Transverse colon (tissue), 4 donors: ENCODE results near the gene ARL8A. TPM values are rescaled to one million over a fixed set of nuclear protein-coding genes. Genes with fewer than 3 reads are reported as not detected.
A peak's percentile ranks its signal among the peaks of the same experiment; 100 is the strongest.

Experiments used
- DNase-seq: peaks from one replicate; pipeline ENCODE4 v3.0.0-alpha.2; 2019
- H3K27ac ChIP-seq, 4 donors: fragments of 200-600 bp; sonication (generic); 2 replicates each; pipeline ENCODE4 v1.5.1; 2016 to 2018; ENCODE audit warnings: inconsistent platforms in 4 of 4
- H3K27me3 ChIP-seq: fragments of 200-600 bp; sonication (generic); 2 replicates; pipeline ENCODE4 v1.5.1; 2017; ENCODE audit warnings: inconsistent platforms
- H3K36me3 ChIP-seq, 4 donors: fragments of 200-600 bp; sonication (generic); 2 replicates each; pipeline ENCODE4 v1.5.1; 2017 to 2019; ENCODE audit warnings: inconsistent platforms in 4 of 4
- H3K4me1 ChIP-seq, 4 donors: fragments of 200-600 bp; sonication (generic); 2 replicates each; pipeline ENCODE4 v1.5.1; 2017 to 2020; ENCODE audit warnings: inconsistent platforms in 4 of 4
- H3K4me3 ChIP-seq, 4 donors: fragments of 200-600 bp; sonication (generic); 1 replicate in 1 of 4; 2 replicates in 3 of 4; pipeline versions ENCODE4 v1.5.1 to v1.6.1; 2017 to 2019; ENCODE audit warnings: inconsistent platforms in 4 of 4
- H3K9me3 ChIP-seq, 2 donors: fragments of 200-600 bp; sonication (generic); 2 replicates each; pipeline ENCODE4 v1.5.1; 2017 to 2019; ENCODE audit warnings: inconsistent platforms in 2 of 2
- EP300 ChIP-seq: sonication (generic); formaldehyde crosslinking; IDR thresholded peaks from one replicate; pipeline ENCODE4 v1.6.1; 2017; ENCODE audit warnings: antibody characterized with exemption, low read depth
- POLR2A ChIP-seq: fragments of 450-650 bp; IDR thresholded peaks from one replicate; pipeline ENCODE4 v1.6.1; 2016; ENCODE audit warnings: antibody characterized with exemption, mild to moderate bottlenecking, moderate library complexity
- POLR2AphosphoS5 ChIP-seq, 3 donors: sonication (generic); formaldehyde crosslinking; IDR thresholded peaks; one replicate each; pipeline ENCODE4 v1.6.1; 2016; ENCODE audit warnings: antibody characterized with exemption in 3 of 3
- WGBS, 2 donors: methylation state at CpG; one replicate each; pipeline ENCODE4 v1.1.5; 2018; ENCODE audit warnings: low coverage in 1 of 2; 5-methylcytosine and 5-hydroxymethylcytosine counted together
- in situ Hi-C, 4 donors: fragments of 200-750 bp; cut with MboI; loops; one replicate each; pipeline versions ENCODE4 v1.15.0 to v1.15.1; 2017; ENCODE audit warnings: low sequenced_read_pairs in 3 of 4, low pct_ligation_motif_present in 1 of 4, low pct_unique_long_range_greater_than_20kb in 1 of 4
- intact Hi-C: fragments of 100-400 bp; cut with DNase I; formaldehyde crosslinking; loops from one replicate; pipeline ENCODE4 v1.15.1; 2023; ENCODE audit warnings: low total_unique reads
- total RNA-seq, 4 donors: library from RNA; depleted of rRNA; stranded (reverse); fragments of >200 nt; gene quantifications; one replicate each; pipeline ENCODE4 v1.1.0, GENCODE V29; 2016
- TF ChIP-seq, protein P1 (sequence below), 5 experiments: fragments of 200-600 bp in 3 of 5; fragments of 450-650 bp in 2 of 5; sonication (generic) in 3 of 5; IDR thresholded peaks; 1 replicate in 2 of 5; 2 replicates in 3 of 5; pipeline ENCODE4 v1.5.1; 2016 to 2017; ENCODE audit warnings: antibody characterized with exemption in 5 of 5, inconsistent platforms in 3 of 5, mild to moderate bottlenecking in 2 of 5, moderate library complexity in 1 of 5

The ARL8A gene
- total RNA-seq, 4 donors from 2014 or later, result 9.0 to 27.2 (median 21.6) TPM

- Histone ChIP-seq H3K27ac (peak overlapping the region in 3 of 4 donors; percentile 12 to 51 (median 15)), H3K27me3 (no peaks in the 10 kb centered on the region), H3K4me3 (no peak overlapping the region), H3K9me3 (no peaks in the 10 kb centered on the region), H3K36me3 (peaks cover 0 to 24% (median 11%) of the 10 kb centered on the region in 4 donors), H3K4me1 (peaks cover 8 to 26% (median 12%) of the 10 kb centered on the region in 4 donors)
- peak; percentile 55 for DNase-seq
- 0 to 30% methylated on average over 1 to 15 of the region's 15 CpGs for WGBS, 2 donors
- no peak for TF ChIP-seq POLR2A
- TF ChIP-seq EP300, result no peak
- TF ChIP-seq, protein P1, sequence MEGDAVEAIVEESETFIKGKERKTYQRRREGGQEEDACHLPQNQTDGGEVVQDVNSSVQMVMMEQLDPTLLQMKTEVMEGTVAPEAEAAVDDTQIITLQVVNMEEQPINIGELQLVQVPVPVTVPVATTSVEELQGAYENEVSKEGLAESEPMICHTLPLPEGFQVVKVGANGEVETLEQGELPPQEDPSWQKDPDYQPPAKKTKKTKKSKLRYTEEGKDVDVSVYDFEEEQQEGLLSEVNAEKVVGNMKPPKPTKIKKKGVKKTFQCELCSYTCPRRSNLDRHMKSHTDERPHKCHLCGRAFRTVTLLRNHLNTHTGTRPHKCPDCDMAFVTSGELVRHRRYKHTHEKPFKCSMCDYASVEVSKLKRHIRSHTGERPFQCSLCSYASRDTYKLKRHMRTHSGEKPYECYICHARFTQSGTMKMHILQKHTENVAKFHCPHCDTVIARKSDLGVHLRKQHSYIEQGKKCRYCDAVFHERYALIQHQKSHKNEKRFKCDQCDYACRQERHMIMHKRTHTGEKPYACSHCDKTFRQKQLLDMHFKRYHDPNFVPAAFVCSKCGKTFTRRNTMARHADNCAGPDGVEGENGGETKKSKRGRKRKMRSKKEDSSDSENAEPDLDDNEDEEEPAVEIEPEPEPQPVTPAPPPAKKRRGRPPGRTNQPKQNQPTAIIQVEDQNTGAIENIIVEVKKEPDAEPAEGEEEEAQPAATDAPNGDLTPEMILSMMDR (IDR thresholded peaks at IDR 0.05), result peak; percentile 74 to 90 (median 83)
- TF ChIP-seq POLR2AphosphoS5 (IDR thresholded peaks at IDR 0.05), result no peak
- intact Hi-C loops, result no loop called here
- in situ Hi-C loops, result loop anchor here in 3 of 4 donors (25.0 kb wide), 2 partner anchors 248 to 273 kb away; partner anchors contain the start of gene SHISA4 (in 2 of the 3)
These were observed 9.3 kb downstream of the ARL8A start for GRCh38 chr1:202135221-202135721.

- H3K27me3 ChIP-seq, result no peaks in the 10 kb centered on the region
- H3K36me3 ChIP-seq, result peaks cover 0 to 24% (median 11%) of the 10 kb centered on the region in 4 donors
- H3K27ac ChIP-seq, result peak overlapping the region in 3 of 4 donors; percentile 12 to 51 (median 15)
- TF ChIP-seq POLR2A (no peak), EP300 (no peak), POLR2AphosphoS5 (IDR thresholded peaks at IDR 0.05) (no peak)
- TF ChIP-seq, protein P1 (IDR thresholded peaks at IDR 0.05), result no peak
- in situ Hi-C loops (loop anchor here in 3 of 4 donors (25.0 kb wide), 2 partner anchors 247 to 272 kb away; partner anchors contain the start of gene SHISA4 (in 2 of the 3)), intact Hi-C loops (loop anchor here (5.0 kb wide), 1 partner anchor 127 kb away; no protein-coding TSS in a partner anchor)
- H3K4me1 ChIP-seq, result peaks cover 8 to 26% (median 12%) of the 10 kb centered on the region in 4 donors
- no peak overlapping the region for H3K4me3 ChIP-seq
- DNase-seq, result no peak
- WGBS, 2 donors, result 88 to 100% methylated on average over 1 to 13 of the region's 13 CpGs
- no peaks in the 10 kb centered on the region for H3K9me3 ChIP-seq
These were observed 9.8 kb downstream of the ARL8A start for GRCh38 chr1:202134645-202135172.

- H3K9me3 ChIP-seq, result no peaks in the 10 kb centered on the region
- no peak overlapping the region for H3K4me3 ChIP-seq
- intact Hi-C loops (loop anchor here (5.0 kb wide), 1 partner anchor 127 kb away; no protein-coding TSS in a partner anchor), in situ Hi-C loops (loop anchor here in 3 of 4 donors (25.0 kb wide), 2 partner anchors 247 to 272 kb away; partner anchors contain the start of gene SHISA4 (in 2 of the 3))
- no peak for TF ChIP-seq POLR2A
- TF ChIP-seq EP300, result no peak
- TF ChIP-seq POLR2AphosphoS5 (IDR thresholded peaks at IDR 0.05), result no peak
- TF ChIP-seq, protein P1 (IDR thresholded peaks at IDR 0.05), result no peak
- 96 to 100% methylated on average over 4 to 5 of the region's 5 CpGs for WGBS, 2 donors
- H3K4me1 ChIP-seq, result peaks cover 8 to 26% (median 12%) of the 10 kb centered on the region in 4 donors
- H3K27me3 ChIP-seq, result no peaks in the 10 kb centered on the region
- no peak for DNase-seq
- peak overlapping the region in 3 of 4 donors; percentile 12 to 90 (median 64) for H3K27ac ChIP-seq
- peaks cover 0 to 24% (median 11%) of the 10 kb centered on the region in 4 donors for H3K36me3 ChIP-seq
These were observed 10.5 kb downstream of the ARL8A start for GRCh38 chr1:202133989-202134388.

DNA sequence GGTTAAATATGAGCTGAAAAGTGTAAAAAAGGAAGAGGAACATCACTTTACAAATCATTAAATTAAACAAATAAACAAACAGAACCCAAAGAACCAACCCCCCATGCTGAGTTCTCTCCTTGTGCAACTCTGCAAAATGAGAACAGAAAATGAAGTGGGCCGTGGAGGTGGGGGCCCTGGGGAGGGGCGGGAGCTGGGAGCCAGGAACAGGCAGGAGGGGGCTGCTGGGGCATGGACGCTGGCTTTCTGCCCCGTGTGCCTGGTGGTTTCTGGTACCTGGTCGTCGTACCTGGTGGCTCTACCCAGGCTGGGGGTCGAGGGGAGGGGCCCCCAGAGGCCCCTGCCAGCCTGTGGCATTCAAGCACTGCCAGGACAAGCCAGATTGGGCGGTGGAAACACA is 11.0 kb downstream of the ARL8A start:
- Histone ChIP-seq H3K4me1 (peaks cover 8 to 26% (median 12%) of the 10 kb centered on the region in 4 donors), H3K27me3 (no peaks in the 10 kb centered on the region), H3K4me3 (no peak overlapping the region), H3K27ac (peak overlapping the region in 3 of 4 donors; percentile 64 to 90 (median 73)), H3K36me3 (peaks cover 0 to 24% (median 11%) of the 10 kb centered on the region in 4 donors), H3K9me3 (no peaks in the 10 kb centered on the region)
- no peak for DNase-seq
- WGBS, 2 donors, result 70% methylated on average over 8 of the region's 8 CpGs; no CpG with 5 or more reads in 1 of the 2 donors
- intact Hi-C loops, result loop anchor here (5.0 kb wide), 1 partner anchor 126 kb away; no protein-coding TSS in a partner anchor
- in situ Hi-C loops, result loop anchor here in 3 of 4 donors (25.0 kb wide), 2 partner anchors 246 to 271 kb away; partner anchors contain the start of gene SHISA4 (in 2 of the 3)
- no peak for TF ChIP-seq POLR2A
- TF ChIP-seq EP300, result no peak
- TF ChIP-seq, protein P1 (IDR thresholded peaks at IDR 0.05), result no peak
- TF ChIP-seq POLR2AphosphoS5 (IDR thresholded peaks at IDR 0.05), result no peak
